Measurements from ENCODE around the gene DST.

Gene DST

DNA sequence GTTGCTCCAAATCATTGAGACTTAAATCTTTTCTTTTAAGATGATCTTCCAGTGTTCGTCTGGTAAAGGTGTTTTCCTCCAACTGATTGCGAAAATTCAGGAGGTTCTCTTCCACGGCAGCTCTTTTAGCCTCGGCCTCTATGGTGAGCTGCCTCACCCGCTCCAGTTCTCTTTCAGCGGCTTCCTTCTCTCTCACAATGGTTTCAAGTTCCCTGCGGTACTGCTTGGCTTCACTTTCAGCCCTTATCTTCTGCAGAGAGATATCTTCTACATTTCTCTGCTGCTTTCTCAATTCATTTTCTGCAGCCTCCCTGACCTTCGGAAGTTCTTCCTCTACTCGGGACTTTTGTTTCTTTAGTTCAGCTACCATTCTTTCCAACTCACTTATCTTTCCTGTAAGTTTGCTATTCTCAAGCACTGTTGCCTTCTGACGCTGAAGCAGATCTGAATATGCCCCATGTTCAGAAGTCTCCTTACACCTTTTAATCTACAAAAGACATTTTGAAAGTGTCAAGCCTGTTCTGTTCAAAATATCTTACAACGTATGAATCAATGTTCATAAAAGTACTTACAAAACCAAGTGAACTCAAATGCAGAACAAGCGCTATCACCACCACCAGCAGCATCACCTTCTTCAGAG, 22.3 kb downstream of the DST start:
- no peak for DNase-seq

DNA sequence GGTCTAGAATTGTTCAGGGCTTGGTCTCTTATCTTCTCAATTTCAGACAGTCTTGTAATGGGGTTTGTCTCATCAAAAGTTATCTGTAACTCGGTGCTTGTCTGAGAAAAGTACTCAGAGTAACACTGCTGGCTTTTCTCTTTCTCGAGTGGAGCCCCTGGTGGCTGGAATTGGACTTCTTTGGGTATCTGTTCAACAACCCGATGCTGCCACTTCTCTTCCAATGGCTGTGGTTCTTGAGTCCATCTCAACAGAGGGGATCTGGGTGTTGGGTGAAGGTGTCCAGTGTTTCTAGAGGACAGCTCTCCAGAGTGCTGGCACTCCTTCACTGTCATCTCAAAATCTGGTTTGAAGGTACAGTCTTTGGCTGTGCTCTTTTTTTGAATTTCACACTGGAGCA, 24.6 kb downstream of the DST start:
- no peak for DNase-seq

GRCh38 chr6:56616967-56617366, 25.7 kb downstream of the DST start:
- no peak for DNase-seq

DNA sequence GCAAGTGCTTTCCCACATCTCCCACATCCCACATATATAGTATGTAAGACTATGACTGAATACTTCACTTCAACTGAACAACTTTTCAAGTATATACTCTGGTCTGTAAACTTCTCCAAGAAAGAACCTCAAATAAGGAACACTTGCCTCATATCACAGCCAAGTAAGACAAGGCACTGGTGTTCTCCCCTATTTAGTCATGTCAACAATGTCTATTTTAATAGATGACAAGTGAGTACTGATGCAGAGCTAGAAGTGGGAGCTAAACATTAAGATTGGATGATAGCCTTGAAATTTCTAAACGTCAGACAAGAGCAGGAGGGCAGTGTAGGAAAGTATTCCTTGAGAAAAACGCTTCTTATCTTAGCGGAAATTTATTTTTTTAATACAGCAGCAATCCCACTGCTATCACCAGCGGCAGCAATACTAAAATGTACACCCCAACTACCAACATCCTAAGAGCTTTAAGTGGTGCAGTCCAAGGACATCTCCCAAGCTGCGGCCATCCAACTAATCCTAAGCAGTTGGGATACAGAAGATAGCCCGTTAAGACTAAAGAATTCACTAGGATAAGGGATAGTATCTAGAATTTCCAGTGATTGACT, 29.3 kb downstream of the DST start:
- no peak for DNase-seq

DNA sequence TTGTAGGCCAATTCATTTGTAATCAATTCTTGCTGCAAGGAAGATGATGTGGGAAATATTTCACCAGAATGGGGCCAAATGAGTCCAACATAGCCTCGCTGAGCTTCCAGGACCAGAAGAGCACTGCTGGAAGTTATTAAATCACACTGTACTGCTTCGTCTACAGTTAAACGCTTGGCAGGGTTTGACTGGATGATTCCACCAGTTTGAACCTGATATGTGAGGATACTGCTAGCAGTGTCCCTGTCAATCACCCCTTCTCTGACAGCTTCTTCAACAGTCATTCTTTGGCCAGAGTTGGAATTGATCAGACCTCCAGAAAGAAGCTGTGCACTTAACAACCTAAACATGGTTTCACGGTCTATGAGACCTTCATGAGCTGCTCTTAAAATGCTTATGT, 34.4 kb downstream of the DST start:
- no peak for DNase-seq

GRCh38 chr6:56607111-56607752, 35.5 kb downstream of the DST start:
- DNase-seq = no peak

DNA sequence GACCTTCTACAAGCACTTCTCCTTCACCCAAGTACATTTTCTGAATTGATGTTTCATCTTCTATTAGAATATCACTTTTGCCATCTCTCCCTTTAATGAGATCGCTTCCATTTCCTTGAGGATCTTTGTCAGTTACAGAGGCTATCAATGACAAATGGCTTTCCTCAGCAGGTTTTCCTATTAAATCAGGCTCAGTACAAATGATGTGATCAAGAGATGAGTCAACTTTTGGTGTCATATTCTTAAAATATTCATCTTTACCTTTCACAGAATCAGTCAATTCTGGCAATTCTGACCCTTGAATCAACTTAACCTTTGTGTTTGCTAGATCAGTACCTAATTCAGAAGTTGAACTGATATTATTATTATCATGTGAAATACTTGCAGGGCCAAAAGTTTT, 37.3 kb downstream of the DST start:
- no peak for DNase-seq

GRCh38 chr6:56604186-56604585, 38.5 kb downstream of the DST start:
- no peak for DNase-seq

- DNase-seq = no peak
Observed at GRCh38 chr6:56601390-56601789, 41.3 kb downstream of the DST start.

GRCh38 chr6:56595490-56596122, 47.1 kb downstream of the DST start:
- peak; percentile 16 to 75 for DNase-seq

GRCh38 chr6:56594699-56595098, 48.0 kb downstream of the DST start:
- DNase-seq = no peak

GRCh38 chr6:56593801-56594318, 48.8 kb downstream of the DST start:
- DNase-seq = peak in 1 of 2 donors; percentile 29

GRCh38 chr6:56582236-56582635, 60.5 kb downstream of the DST start:
- no peak for DNase-seq

DNA sequence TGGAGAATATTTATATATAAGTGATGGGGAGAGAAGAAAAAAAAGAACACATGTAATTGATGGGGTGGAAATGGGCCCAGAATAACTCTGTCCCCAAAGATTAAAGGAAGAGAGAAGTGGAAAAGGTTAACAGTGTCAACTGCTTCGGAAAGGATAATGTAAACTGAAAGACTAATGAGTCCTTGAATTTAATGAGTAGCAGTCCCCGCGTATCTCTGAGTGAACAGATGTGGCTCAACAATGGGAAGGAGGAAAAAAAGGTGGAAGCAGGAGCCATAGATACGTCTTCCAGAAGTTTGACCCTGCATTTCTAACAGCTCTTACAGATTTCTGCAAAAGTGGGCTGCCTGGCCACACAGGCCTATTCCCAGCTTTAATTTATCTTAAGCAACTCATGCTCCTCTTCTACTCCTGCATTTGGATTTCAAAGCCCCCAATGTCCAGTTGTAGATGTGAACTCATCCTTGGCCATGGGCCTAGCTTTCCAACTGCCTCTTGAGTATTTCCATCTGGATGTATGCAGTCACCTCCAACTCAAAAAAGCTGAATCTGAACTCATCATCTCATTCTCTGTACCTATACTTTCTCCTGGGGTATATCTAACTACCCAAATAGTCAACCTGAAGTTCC, 61.3 kb downstream of the DST start:
- DNase-seq = no peak

GRCh38 chr6:56580271-56580670, 62.4 kb downstream of the DST start:
- DNase-seq = no peak

DNA sequence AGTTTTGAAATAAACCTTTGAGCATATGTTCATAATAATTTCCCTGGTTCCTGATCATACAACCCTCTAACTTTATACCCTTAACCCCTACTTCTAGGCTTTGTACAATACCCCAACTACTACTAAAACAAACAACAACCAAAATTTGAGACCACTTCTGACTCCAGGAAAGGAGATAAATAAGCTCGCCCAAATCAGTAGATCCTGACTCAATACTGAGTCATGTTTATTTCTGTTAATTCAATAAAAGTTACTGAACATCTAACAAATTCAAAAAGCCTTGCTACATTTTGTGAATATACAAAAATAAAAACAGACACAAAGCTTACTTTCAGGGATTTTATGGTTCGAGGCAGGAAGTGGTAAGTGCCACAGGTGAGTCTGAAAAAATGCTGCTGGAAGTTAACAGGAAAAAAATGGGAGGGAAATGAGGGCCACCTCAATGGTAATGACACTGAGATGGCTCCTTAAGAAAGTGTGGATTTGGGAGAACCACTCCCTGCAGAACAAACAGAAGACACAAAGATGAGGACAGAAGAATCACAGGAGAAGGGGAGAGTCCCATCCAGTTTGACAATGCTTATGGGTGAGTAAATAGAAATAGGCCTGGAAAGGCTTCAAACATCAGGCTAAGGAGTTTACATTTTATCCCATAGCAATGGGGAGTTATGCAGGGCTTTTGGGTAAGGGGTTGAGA, 63.4 kb downstream of the DST start:
- DNase-seq = no peak

DNA sequence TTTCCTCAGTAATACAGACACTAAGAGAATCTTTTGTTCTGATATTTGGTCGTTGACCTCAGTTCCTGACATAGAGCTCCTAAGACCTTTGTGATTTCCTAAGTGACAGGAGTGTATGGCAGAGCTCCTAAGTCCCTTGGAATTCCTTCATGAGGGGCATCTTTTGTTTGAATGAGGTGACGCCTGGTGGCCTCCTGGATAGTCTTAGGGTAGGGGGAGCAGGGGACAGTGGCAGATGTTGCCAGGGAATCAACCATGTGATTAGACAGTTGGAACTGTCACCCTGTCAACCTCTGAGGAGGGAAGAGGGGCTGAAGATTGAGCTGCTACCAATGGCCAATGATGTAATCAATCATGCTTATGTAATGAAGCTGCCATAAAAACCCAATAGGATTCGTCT, 67.0 kb downstream of the DST start:
- DNase-seq = no peak

DNA sequence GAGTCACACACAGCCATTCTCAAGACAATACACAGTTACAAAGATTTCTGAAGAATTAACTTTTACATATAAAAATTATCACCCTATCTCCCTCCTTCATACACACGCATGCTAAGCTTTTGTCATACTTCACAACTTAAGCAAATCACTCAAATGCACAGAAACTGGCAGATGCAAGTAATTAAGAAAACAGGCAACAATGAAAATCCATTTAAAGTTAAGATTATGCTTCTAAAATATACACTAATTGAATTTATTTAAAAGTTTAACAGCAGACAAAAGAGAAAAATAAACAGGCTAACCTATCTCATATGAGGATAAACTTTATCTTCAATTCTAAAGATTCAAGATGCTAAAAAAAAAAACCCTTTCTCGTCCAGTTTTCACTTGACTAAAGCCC, 68.4 kb downstream of the DST start:
- DNase-seq = no peak

GRCh38 chr6:56573624-56574023, 69.1 kb downstream of the DST start:
- DNase-seq = no peak

DNA sequence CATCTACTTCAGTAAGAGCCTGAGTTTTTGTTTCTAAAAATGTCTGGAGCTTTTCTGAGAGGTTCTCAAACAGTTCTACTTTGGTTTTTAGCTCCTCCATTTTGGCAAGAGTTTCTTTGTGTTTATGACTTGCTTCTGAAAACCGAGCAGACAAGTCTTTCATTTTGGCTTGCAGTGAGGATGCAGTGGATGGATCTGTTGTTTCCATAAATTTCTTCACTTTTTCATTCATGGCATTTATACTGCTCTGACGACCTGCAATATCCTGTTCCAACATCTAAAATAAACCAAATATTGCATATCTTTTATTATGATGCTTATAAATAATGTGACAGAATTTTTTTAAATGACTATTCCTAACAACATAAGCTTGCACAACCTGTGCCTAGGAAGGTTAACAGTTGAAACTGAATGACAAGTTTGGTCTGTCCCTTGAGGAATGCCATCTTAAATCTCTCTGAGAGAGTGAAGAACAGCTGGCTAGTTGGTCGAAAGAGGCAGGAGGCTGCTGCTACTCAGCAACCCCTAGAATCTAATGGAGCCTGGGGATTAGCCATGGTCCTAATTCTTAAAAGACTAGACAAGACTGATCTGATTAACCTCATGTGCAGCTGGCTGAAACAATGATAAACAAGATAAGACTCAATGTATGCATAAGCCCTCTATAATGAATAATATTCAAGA, 69.8 kb downstream of the DST start:
- DNase-seq = no peak

DNA sequence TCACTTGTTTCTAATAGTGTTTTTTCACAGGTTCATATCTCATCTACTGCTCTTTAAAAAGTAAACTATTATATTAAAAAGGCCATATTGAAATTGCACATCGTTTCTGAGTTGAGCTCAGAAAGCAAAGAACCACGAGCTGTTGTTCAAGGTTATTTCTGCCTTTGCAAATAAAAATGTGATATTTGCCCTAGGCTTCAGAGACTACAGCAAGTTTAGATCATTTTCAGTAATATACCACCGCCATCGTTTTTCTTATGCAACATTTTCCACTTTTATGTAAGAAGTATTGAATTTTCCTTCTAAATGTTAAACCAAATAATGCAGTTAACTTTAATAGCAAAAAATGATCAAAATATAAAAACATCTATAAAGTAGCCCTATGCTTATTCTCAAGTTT, 71.1 kb downstream of the DST start:
- no peak for DNase-seq

Measured in hippocampal formation (tissue), 2 donors.